Esophagus muscularis mucosa (tissue), 3 donors: ENCODE measurements around the gene CD22.

ENCODE experiments used
- CTCF ChIP-seq, 3 experiments: fragments of 200-600 bp in 2 of 3; fragments of 450-650 bp in 1 of 3; sonication (generic) in 2 of 3; IDR thresholded peaks; one replicate each; pipeline ENCODE4 v1.5.1; 2017 to 2019; ENCODE audit warnings: antibody characterized with exemption in 3 of 3, mild to moderate bottlenecking in 2 of 3, moderate library complexity in 1 of 3
- POLR2A ChIP-seq: fragments of 450-650 bp; IDR thresholded peaks from one replicate; pipeline ENCODE4 v1.6.1; 2017; ENCODE audit warnings: antibody characterized with exemption, moderate library complexity, mild to moderate bottlenecking, low read depth
- POLR2AphosphoS5 ChIP-seq, 2 donors: sonication (generic); formaldehyde crosslinking; IDR thresholded peaks; one replicate each; pipeline ENCODE4 v1.6.1; 2017; ENCODE audit warnings: antibody characterized with exemption in 2 of 2

GRCh38 chr19:35341006-35341405 is 12.0 kb downstream of the CD22 start:
- TF ChIP-seq CTCF (IDR thresholded peaks at IDR 0.05) (no peak), POLR2AphosphoS5 (IDR thresholded peaks at IDR 0.05) (no peak), POLR2A (no peak)
